WTC11 (cell line): Measurements from ENCODE around the gene WDFY4. TPM values are rescaled to one million over a fixed set of nuclear protein-coding genes. Genes with fewer than 3 reads are reported as not detected.

Experiments
- ATAC-seq: fragments of 200-7000 bp; cut with Tn5 transposase; 2 replicates; pipeline ENCODE4 v1.10.0; 2021; ENCODE audit warnings: mild to moderate bottlenecking, moderate library complexity
- CTCF ChIA-PET: fragments of 300-600 bp; sonication (Branson Sonifier 250); formaldehyde crosslinking; loops from one replicate; lab custom pipeline; 2021; ENCODE audit warnings: antibody characterized with exemption; lab: Charles Lee
- POLR2A ChIA-PET: fragments of 350-600 bp; sonication (Branson Sonifier 250); formaldehyde crosslinking; loops from one replicate; lab custom pipeline; 2021; ENCODE audit warnings: antibody characterized with exemption; lab: Charles Lee
- DNase-seq: peaks from one replicate; pipeline ENCODE4 v3.0.0; 2021; ENCODE audit warnings: low spot score
- H3K27ac Mint-ChIP-seq: 2 replicates; pipeline ENCODE4 v1.8.0; 2021; ENCODE audit warnings: mixed read lengths
- H3K27me3 Mint-ChIP-seq: 2 replicates; pipeline ENCODE4 v1.8.0; 2021; ENCODE audit warnings: low read depth, mild to moderate bottlenecking, moderate library complexity, mixed read lengths
- H3K36me3 Mint-ChIP-seq: 2 replicates; pipeline ENCODE4 v1.8.0; 2021; ENCODE audit warnings: mixed read lengths
- H3K4me1 Mint-ChIP-seq: 2 replicates; pipeline ENCODE4 v1.8.0; 2022; ENCODE audit warnings: mixed read lengths
- H3K4me3 Mint-ChIP-seq: 2 replicates; pipeline ENCODE4 v1.8.0; 2021; ENCODE audit warnings: mild to moderate bottlenecking, moderate library complexity, mixed read lengths
- H3K9me3 Mint-ChIP-seq: 2 replicates; pipeline ENCODE4 v1.8.0; 2021; ENCODE audit warnings: mixed read lengths
- ARID4B ChIP-seq: sonication (generic); formaldehyde crosslinking; IDR thresholded peaks from 2 replicates; pipeline ENCODE4 v1.8.0; 2023; ENCODE audit warnings: missing genetic modification reagents, mild to moderate bottlenecking, borderline replicate concordance
- GABPB1 ChIP-seq: sonication (generic); formaldehyde crosslinking; IDR thresholded peaks from 2 replicates; pipeline ENCODE4 v1.8.1; 2023; ENCODE audit warnings: mild to moderate bottlenecking, missing genetic modification reagents
- GRHL2 ChIP-seq: fragments of 250-450 bp; sonication (Bioruptor Pico); IDR thresholded peaks from 2 replicates; pipeline ENCODE4 v1.8.0; 2022; ENCODE audit warnings: mild to moderate bottlenecking, moderate library complexity; ENCODE audit not compliant: insufficient replicate concordance, severe bottlenecking
- HMGXB4 ChIP-seq: sonication (generic); formaldehyde crosslinking; IDR thresholded peaks from 2 replicates; pipeline ENCODE4 v1.8.1; 2023; ENCODE audit warnings: mild to moderate bottlenecking, moderate library complexity, missing genetic modification reagents
- IRF1 ChIP-seq: sonication (generic); formaldehyde crosslinking; IDR thresholded peaks from 2 replicates; pipeline ENCODE4 v1.8.0; 2023; ENCODE audit warnings: missing genetic modification reagents
- KAT7 ChIP-seq: sonication (generic); formaldehyde crosslinking; IDR thresholded peaks from 2 replicates; pipeline ENCODE4 v1.8.1; 2023; ENCODE audit warnings: missing genetic modification reagents, mild to moderate bottlenecking, borderline replicate concordance
- MXD4 ChIP-seq: fragments of 250-450 bp; sonication (Bioruptor Pico); IDR thresholded peaks from 2 replicates; pipeline ENCODE4 v1.8.0; 2021; ENCODE audit warnings: mild to moderate bottlenecking, moderate library complexity, borderline replicate concordance
- NFATC4 ChIP-seq: fragments of 250-450 bp; sonication (Bioruptor Pico); IDR thresholded peaks from 2 replicates; pipeline ENCODE4 v1.9.0; 2021; ENCODE audit warnings: mild to moderate bottlenecking
- PRDM15 ChIP-seq: sonication (generic); formaldehyde crosslinking; IDR thresholded peaks from 2 replicates; pipeline ENCODE4 v1.8.0; 2022; ENCODE audit warnings: missing genetic modification reagents
- PREB ChIP-seq: sonication (generic); formaldehyde crosslinking; IDR thresholded peaks from 2 replicates; pipeline ENCODE4 v1.8.1; 2022; ENCODE audit warnings: mild to moderate bottlenecking, missing genetic modification reagents, moderate library complexity, borderline replicate concordance
- ZNF416 ChIP-seq: fragments of 250-450 bp; sonication (Bioruptor Pico); IDR thresholded peaks from 2 replicates; pipeline ENCODE4 v1.9.0; 2021; ENCODE audit warnings: mild to moderate bottlenecking, inconsistent platforms
- total RNA-seq: library from RNA; stranded (reverse); gene quantifications from 3 replicates; pipeline ENCODE4 v1.2.3, GENCODE V29; 2021
- TF ChIP-seq, protein P1 (sequence below): fragments of 250-450 bp; sonication (Bioruptor Pico); IDR thresholded peaks from 2 replicates; pipeline ENCODE4 v1.9.0; 2021; ENCODE audit warnings: mild to moderate bottlenecking
- TF ChIP-seq, protein P2 (sequence below): sonication (generic); formaldehyde crosslinking; IDR thresholded peaks from 2 replicates; pipeline ENCODE4 v1.8.1; 2022; ENCODE audit warnings: mild to moderate bottlenecking, moderate library complexity, missing genetic modification reagents

Gene WDFY4
- total RNA-seq, 1 experiment from 2014 or later, result 0.13 TPM

GRCh38 chr10:48692748-48693147 is 8.1 kb downstream of the WDFY4 start:
- peaks cover 8% of the 10 kb centered on the region for H3K9me3 Mint-ChIP-seq
- POLR2A ChIA-PET, result no interaction called here
- ATAC-seq (no peak), DNase-seq (no peak)
- H3K4me1 Mint-ChIP-seq, result peaks cover 16% of the 10 kb centered on the region
- H3K27ac Mint-ChIP-seq, result no peak overlapping the region
- no peaks in the 10 kb centered on the region for H3K36me3 Mint-ChIP-seq
- no peak for TF ChIP-seq KAT7 (CRISPR knock-in tag)
- TF ChIP-seq GABPB1 (CRISPR knock-in tag), result no peak
- TF ChIP-seq, protein P1, sequence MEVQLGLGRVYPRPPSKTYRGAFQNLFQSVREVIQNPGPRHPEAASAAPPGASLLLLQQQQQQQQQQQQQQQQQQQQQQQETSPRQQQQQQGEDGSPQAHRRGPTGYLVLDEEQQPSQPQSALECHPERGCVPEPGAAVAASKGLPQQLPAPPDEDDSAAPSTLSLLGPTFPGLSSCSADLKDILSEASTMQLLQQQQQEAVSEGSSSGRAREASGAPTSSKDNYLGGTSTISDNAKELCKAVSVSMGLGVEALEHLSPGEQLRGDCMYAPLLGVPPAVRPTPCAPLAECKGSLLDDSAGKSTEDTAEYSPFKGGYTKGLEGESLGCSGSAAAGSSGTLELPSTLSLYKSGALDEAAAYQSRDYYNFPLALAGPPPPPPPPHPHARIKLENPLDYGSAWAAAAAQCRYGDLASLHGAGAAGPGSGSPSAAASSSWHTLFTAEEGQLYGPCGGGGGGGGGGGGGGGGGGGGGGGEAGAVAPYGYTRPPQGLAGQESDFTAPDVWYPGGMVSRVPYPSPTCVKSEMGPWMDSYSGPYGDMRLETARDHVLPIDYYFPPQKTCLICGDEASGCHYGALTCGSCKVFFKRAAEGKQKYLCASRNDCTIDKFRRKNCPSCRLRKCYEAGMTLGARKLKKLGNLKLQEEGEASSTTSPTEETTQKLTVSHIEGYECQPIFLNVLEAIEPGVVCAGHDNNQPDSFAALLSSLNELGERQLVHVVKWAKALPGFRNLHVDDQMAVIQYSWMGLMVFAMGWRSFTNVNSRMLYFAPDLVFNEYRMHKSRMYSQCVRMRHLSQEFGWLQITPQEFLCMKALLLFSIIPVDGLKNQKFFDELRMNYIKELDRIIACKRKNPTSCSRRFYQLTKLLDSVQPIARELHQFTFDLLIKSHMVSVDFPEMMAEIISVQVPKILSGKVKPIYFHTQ (CRISPR knock-in tag), result no peak
- TF ChIP-seq ARID4B (CRISPR knock-in tag), result no peak
- TF ChIP-seq PREB (CRISPR knock-in tag), result no peak
- no peak for TF ChIP-seq PRDM15
- no peak for TF ChIP-seq GRHL2
- TF ChIP-seq NFATC4 (CRISPR knock-in tag), result no peak
- TF ChIP-seq MXD4, result no peak
- TF ChIP-seq, protein P2, sequence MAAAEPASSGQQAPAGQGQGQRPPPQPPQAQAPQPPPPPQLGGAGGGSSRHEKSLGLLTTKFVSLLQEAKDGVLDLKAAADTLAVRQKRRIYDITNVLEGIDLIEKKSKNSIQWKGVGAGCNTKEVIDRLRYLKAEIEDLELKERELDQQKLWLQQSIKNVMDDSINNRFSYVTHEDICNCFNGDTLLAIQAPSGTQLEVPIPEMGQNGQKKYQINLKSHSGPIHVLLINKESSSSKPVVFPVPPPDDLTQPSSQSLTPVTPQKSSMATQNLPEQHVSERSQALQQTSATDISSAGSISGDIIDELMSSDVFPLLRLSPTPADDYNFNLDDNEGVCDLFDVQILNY (CRISPR knock-in tag), result no peak
- no peak overlapping the region for H3K4me3 Mint-ChIP-seq
- H3K27me3 Mint-ChIP-seq, result peaks cover 2% of the 10 kb centered on the region
- CTCF ChIA-PET, result interaction anchor here (1.1 kb wide), 1 partner anchor 35 kb away, joined by 3 read pairs; no protein-coding TSS in a partner anchor

DNA sequence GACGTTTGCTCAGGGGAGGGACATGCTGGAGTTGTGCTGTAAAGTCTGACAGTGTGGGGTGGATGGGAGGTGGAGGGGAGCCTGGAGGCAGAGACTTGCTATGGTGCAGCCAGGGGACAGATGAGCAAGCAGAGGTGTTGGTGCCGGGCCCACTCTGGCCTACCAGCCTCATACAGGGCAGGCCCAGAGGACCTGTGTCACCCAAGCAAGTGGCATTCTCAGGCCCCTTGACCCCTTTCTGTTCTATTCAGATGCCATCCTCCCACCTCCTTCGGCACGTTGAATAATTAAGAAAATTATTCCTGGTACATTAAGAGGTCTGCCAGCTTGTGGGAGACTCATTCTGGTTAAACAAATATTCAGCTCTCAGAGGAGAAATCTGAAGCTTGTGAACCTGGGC is 8.5 kb downstream of the WDFY4 start:
- no peaks in the 10 kb centered on the region for H3K36me3 Mint-ChIP-seq
- CTCF ChIA-PET, result interaction anchor here (1.1 kb wide), 1 partner anchor 35 kb away, joined by 3 read pairs; no protein-coding TSS in a partner anchor
- DNase-seq, result no peak
- H3K4me3 Mint-ChIP-seq, result no peak overlapping the region
- ATAC-seq, result no peak
- no peak overlapping the region for H3K27ac Mint-ChIP-seq
- H3K4me1 Mint-ChIP-seq, result peaks cover 16% of the 10 kb centered on the region
- POLR2A ChIA-PET, result no interaction called here
- H3K27me3 Mint-ChIP-seq, result peaks cover 2% of the 10 kb centered on the region
- H3K9me3 Mint-ChIP-seq, result peaks cover 8% of the 10 kb centered on the region
- TF ChIP-seq ZNF416 (CRISPR knock-in tag), result no peak
- no peak for TF ChIP-seq IRF1
- no peak for TF ChIP-seq PRDM15
- TF ChIP-seq MXD4, result no peak
- no peak for TF ChIP-seq HMGXB4 (CRISPR knock-in tag)
